ENCODE data around the gene ASIC3. TPM values are rescaled to one million over a fixed set of nuclear protein-coding genes. Genes with fewer than 3 reads are reported as not detected.

The ASIC3 gene
- total RNA-seq, 3 donors from 2014 or later = 1.2 to 6.5 (median 3.4) TPM

DNA sequence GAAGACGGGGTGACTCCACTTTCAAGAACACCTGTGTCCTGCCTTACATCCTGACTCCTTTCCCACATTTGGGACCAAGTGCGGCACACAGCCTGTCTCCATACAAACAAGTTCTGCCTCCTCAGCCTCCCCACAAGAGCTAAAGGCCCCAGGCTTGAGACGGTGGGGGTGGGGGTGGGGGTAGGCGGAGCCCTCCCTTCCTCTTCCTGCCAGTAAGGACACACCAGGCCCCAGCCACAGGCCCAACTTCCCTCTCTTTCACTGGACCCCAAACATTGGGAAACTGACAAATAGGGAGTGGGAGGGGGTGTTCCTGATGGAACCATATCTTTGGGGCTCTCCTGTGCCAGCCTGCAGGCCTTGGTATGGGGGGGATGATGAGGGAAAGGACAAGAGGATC, 4.8 kb downstream of the ASIC3 start:
- TF ChIP-seq, protein P1, sequence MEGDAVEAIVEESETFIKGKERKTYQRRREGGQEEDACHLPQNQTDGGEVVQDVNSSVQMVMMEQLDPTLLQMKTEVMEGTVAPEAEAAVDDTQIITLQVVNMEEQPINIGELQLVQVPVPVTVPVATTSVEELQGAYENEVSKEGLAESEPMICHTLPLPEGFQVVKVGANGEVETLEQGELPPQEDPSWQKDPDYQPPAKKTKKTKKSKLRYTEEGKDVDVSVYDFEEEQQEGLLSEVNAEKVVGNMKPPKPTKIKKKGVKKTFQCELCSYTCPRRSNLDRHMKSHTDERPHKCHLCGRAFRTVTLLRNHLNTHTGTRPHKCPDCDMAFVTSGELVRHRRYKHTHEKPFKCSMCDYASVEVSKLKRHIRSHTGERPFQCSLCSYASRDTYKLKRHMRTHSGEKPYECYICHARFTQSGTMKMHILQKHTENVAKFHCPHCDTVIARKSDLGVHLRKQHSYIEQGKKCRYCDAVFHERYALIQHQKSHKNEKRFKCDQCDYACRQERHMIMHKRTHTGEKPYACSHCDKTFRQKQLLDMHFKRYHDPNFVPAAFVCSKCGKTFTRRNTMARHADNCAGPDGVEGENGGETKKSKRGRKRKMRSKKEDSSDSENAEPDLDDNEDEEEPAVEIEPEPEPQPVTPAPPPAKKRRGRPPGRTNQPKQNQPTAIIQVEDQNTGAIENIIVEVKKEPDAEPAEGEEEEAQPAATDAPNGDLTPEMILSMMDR (IDR thresholded peaks at IDR 0.05) = no peak
- no peak overlapping the region for H3K4me3 ChIP-seq
- ATAC-seq (no peak), DNase-seq (no peak)
- H3K9me3 ChIP-seq = no peaks in the 10 kb centered on the region
- H3K36me3 ChIP-seq (ENCODE audit: low read depth) = no peaks in the 10 kb centered on the region
- H3K4me1 ChIP-seq (ENCODE audit: low read depth) = peaks cover 9% of the 10 kb centered on the region
- intact Hi-C loops (cut with DNase I, micrococcal nuclease) = no loop called here

DNA sequence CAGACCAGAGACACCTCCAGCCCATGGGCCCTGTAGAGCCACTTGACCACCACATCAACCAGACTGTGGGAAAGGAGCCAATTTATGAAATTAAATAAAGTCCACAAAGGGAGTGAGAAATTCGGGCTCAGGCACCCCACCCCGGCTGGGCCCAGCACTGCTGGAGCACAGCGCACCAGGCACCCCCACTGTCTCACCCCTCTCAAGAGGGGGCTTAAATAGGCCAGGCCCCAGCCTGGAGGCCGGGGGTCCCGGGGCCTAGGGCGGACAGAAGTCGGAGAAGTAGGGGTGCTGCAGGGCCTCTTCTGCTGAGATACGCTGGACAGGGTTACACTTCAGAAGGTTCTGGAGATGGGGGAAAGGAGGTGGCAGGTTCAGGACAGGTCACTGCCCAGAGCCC, 5.4 kb downstream of the ASIC3 start:
- H3K9me3 ChIP-seq = no peaks in the 10 kb centered on the region
- H3K4me3 ChIP-seq = no peak overlapping the region
- ATAC-seq (no peak), DNase-seq (no peak)
- TF ChIP-seq, protein P1 (IDR thresholded peaks at IDR 0.05) = no peak
- intact Hi-C loops (cut with DNase I, micrococcal nuclease) = no loop called here
- no peaks in the 10 kb centered on the region for H3K36me3 ChIP-seq (ENCODE audit: low read depth)
- H3K4me1 ChIP-seq (ENCODE audit: low read depth) = peaks cover 12% of the 10 kb centered on the region

DNA sequence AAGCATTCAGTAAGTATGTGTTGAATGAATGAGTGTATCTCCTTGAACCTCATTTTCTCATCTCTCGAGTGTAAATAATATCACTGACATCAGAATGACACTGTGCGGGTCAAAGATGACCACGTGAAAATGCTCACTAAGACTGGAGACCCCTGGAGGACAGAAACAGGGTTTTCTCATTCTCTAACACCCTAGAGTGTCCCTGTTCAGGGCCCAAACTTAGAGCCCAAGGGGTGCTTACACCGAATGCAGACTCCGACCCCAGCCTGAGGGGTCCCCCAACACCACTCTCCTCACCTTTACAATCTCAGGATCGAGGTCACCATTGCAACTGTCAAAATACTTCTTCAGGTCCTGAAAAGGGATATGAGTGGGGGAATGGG, 7.9 kb downstream of the ASIC3 start:
- intact Hi-C loops (cut with DNase I, micrococcal nuclease) = no loop called here
- DNase-seq (no peak), ATAC-seq (no peak)
- Histone ChIP-seq H3K9me3 (no peaks in the 10 kb centered on the region), H3K4me1 (ENCODE audit: low read depth) (peaks cover 27% of the 10 kb centered on the region), H3K36me3 (ENCODE audit: low read depth) (no peaks in the 10 kb centered on the region), H3K4me3 (no peak overlapping the region)
- TF ChIP-seq, protein P1 (IDR thresholded peaks at IDR 0.05) = no peak

DNA sequence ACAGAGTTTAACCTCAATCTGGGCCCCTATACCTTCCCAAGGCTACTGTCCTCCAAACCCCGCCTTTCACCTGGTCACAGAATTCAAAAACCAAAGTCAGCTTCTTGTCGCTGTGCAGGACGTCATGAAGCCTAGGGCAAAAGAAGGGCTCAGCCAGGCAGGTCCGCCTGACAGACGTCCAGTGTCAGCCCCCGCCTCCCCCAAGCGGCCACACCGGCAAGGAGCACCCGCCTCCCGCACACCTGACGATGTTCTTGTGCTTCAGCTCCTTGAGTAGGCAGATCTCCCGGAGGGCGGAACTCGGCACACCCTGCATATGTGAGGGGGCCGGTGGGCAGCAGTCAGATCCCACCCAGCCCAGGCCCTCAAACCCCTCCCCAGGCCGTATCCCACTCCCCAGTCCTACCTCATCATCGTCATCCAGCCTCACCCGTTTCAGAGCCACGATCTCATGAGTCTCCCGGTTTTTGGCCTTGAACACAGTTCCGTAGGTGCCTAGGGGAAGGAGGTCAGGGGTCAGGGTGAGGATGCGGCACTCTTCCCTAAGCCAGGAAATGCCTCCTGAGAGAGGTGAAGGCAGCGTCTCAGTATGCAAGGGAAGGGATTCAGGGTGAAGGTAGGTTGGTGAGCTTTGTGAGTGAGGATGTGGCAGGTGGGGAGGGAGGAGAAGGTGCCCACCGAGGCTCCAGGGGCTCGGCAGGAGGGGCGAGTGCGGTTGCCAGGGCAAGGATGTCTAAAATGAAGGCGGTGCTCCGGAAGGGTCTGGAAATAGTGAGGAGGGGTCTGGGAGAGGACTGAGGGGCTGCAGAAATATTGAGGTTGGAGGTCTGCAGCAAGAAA, 8.6 kb downstream of the ASIC3 start:
- Histone ChIP-seq H3K4me3 (peak overlapping the region; percentile 36), H3K36me3 (ENCODE audit: low read depth) (no peaks in the 10 kb centered on the region), H3K9me3 (no peaks in the 10 kb centered on the region), H3K4me1 (ENCODE audit: low read depth) (peaks cover 33% of the 10 kb centered on the region)
- ATAC-seq (no peak), DNase-seq (peak in 2 of 3 donors; percentile 38 to 61)
- TF ChIP-seq, protein P1 (IDR thresholded peaks at IDR 0.05) = no peak
- intact Hi-C loops (cut with DNase I, micrococcal nuclease) = no loop called here

DNA sequence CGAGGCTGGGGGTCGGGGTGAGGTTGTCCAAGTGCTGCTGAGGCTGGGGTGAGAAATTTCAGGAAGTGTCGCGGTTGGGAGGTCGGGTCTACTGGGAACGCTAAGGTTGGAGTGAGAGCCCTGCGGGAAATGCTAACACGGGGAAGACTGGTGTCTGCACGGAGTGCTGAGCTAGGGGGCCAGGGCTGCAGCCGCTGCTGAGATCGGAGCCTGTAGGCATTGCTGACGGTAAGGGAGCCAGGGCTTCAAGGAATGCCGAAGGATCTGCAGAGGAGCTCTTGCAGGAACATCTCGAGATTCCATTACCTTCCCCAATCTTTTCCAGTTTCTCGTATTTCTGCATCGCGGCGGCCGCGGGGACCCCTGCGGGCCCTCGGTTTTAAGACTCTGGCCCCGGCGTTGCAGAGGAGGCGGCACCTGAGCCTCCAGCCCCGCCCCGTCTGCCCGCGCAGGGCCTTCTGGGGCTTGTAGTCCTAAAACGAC, 9.2 kb downstream of the ASIC3 start, which contains the start of gene CDK5:
Gene CDK5 (minus strand): TSS at position 392 of the 483 bp plus-strand sequence. CDS start 49 bp downstream, at position 343.
- no peak for DNase-seq
- Histone ChIP-seq H3K4me3 (peak within 1 kb of the TSS; percentile 36), H3K9me3 (no peaks in the 10 kb centered on the region), H3K4me1 (ENCODE audit: low read depth) (peaks cover 36% of the 10 kb centered on the region), H3K36me3 (ENCODE audit: low read depth) (no peaks in the 10 kb centered on the region)
- intact Hi-C loops (cut with DNase I, micrococcal nuclease) = no loop called here
- TF ChIP-seq, protein P1 (IDR thresholded peaks at IDR 0.05) = no peak
- no peak for ATAC-seq

Measured in mucosa of descending colon (tissue), 3 donors.